GM18951 (cell line): ENCODE results near the gene SMARCD3.
A peak's percentile ranks its signal among the peaks of the same experiment; 100 is the strongest.

ENCODE experiments used
- POLR2A ChIP-seq: IDR thresholded peaks from 4 replicates; pipeline ENCODE4 v1.6.1; 2011; ENCODE audit warnings: mild to moderate bottlenecking; ENCODE audit not compliant: insufficient read length, insufficient read depth; ENCODE audit errors: extremely low read depth
- in situ Hi-C: fragments of 300-500 bp; cut with MboI; formaldehyde crosslinking; loops from one replicate; pipeline ENCODE4 v1.12.0; 2022; ENCODE audit warnings: low sequenced_read_pairs, mixed read lengths, inconsistent platforms; ENCODE audit not compliant: unreplicated experiment

SMARCD3 gene

GRCh38 chr7:151241755-151242096 is 6.8 kb downstream of the SMARCD3 start:
- TF ChIP-seq POLR2A = no peak
- in situ Hi-C loops = no loop called here

DNA sequence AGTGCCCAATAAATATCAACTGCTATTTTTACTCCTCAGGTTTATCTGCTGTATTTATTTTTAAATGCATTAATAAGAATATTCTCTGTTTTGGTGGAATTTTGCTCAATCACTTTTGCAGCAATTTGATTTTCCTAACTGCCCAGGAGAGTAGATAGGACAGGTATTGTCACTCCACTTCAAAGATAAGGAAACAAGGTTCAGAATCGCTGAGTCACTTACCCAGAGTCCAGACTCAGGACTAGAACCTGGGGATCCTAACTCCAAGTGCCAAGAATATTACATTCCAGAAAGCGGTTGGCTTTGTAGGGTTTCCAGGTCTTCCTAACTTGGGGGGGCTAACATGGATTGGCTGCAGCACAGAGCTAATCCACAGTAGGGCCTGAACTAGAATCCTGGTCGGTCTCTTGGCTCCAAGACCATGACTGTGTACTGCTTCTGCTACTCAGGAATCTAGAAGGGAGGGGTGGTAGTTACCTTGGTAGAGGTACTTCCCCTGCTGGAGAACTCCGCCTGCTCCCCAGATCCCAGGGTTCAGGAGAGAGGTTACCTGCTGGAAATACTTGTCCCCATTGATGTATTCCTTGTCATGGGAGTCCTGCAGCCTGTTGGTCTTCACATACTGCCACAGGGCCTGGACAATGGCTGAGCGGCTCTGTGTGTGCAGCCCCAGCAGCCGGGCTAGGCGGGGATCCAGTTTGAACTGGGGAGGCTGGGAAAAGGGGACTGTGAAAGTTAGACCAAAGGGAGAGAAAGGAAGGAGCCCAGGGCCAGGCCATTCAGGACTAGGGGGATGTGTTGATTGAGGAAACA is 7.3 kb downstream of the SMARCD3 start:
- TF ChIP-seq POLR2A = no peak
- in situ Hi-C loops = no loop called here

GRCh38 chr7:151240536-151240935 is 8.0 kb downstream of the SMARCD3 start:
- in situ Hi-C loops = no loop called here

GRCh38 chr7:151239837-151240459 is 8.5 kb downstream of the SMARCD3 start:
- TF ChIP-seq POLR2A = no peak
- in situ Hi-C loops = no loop called here

More at GRCh38 chr7:151240536-151240935, 8.0 kb downstream of the SMARCD3 start:
- no peak for TF ChIP-seq POLR2A

GRCh38 chr7:151238924-151239836 is 9.3 kb downstream of the SMARCD3 start:
- TF ChIP-seq POLR2A = no peak
- in situ Hi-C loops = no loop called here

- in situ Hi-C loops = no loop called here
- no peak for TF ChIP-seq POLR2A
These were observed 10.2 kb downstream of the SMARCD3 start for GRCh38 chr7:151238190-151238810.

DNA sequence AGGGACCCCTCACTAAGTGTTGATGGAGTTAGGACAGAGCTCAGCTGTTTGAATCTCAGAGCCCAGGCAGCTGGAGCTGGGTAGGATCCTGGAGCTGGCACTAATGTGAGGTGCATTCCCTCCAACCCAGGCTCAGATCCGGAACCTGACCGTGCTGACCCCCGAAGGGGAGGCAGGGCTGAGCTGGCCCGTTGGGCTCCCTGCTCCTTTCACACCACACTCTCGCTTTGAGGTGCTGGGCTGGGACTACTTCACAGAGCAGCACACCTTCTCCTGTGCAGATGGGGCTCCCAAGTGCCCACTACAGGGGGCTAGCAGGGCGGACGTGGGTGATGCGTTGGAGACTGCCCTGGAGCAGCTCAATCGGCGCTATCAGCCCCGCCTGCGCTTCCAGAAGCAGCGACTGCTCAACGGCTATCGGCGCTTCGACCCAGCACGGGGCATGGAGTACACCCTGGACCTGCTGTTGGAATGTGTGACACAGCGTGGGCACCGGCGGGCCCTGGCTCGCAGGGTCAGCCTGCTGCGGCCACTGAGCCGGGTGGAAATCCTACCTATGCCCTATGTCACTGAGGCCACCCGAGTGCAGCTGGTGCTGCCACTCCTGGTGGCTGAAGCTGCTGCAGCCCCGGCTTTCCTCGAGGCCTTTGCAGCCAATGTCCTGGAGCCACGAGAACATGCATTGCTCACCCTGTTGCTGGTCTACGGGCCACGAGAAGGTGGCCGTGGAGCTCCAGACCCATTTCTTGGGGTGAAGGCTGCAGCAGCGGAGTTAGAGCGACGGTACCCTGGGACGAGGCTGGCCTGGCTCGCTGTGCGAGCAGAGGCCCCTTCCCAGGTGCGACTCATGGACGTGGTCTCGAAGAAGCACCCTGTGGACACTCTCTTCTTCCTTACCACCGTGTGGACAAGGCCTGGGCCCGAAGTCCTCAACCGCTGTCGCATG is 11.0 kb downstream of the SMARCD3 start:
- TF ChIP-seq POLR2A = peak; percentile 21
- in situ Hi-C loops = no loop called here

DNA sequence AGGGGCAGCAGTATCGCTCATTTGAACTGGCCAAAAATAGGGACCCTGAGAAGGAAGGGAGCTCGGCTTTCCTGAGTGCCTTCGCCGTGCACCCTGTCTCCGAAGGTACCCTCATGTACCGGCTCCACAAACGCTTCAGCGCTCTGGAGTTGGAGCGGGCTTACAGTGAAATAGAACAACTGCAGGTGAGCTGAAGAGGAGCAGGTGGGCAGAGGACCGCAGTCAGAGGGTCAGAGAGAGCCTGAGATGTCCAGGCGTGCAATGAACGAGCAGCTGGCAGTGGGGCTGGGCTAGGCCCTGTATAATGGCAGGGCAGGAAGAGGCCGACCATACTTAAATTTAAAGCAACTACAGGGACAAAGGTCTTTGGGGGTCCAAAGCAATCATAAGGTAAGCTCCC is 12.1 kb downstream of the SMARCD3 start:
- in situ Hi-C loops = no loop called here
- no peak for TF ChIP-seq POLR2A

DNA sequence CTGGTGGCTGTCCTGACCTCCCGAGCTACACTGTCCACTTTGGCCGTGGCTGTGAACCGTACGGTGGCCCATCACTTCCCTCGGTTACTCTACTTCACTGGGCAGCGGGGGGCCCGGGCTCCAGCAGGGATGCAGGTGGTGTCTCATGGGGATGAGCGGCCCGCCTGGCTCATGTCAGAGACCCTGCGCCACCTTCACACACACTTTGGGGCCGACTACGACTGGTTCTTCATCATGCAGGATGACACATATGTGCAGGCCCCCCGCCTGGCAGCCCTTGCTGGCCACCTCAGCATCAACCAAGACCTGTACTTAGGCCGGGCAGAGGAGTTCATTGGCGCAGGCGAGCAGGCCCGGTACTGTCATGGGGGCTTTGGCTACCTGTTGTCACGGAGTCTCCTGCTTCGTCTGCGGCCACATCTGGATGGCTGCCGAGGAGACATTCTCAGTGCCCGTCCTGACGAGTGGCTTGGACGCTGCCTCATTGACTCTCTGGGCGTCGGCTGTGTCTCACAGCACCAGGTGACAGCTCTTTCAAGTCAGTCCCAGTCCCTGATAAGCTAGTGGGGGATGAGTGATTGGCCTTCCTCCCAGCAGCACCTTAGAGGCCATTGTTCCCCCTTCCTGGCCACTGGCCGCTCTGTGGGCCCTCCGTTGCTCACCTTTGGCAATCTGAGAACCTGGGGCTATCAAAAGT is 13.3 kb downstream of the SMARCD3 start:
- no peak for TF ChIP-seq POLR2A
- in situ Hi-C loops = no loop called here

DNA sequence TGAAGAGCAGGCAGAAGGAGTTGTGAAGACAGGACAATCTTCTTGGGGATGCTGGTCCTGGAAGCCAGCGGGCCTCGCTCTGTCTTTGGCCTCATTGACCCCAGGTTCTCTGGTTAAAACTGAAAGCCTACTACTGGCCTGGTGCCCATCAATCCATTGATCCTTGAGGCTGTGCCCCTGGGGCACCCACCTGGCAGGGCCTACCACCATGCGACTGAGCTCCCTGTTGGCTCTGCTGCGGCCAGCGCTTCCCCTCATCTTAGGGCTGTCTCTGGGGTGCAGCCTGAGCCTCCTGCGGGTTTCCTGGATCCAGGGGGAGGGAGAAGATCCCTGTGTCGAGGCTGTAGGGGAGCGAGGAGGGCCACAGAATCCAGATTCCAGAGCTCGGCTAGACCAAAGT is 14.7 kb downstream of the SMARCD3 start:
- in situ Hi-C loops = no loop called here

GRCh38 chr7:151232917-151233701 is 15.4 kb downstream of the SMARCD3 start:
- in situ Hi-C loops = no loop called here
- peak; percentile 27 for TF ChIP-seq POLR2A

More for the DNA sequence above, 14.7 kb downstream of the SMARCD3 start:
- no peak for TF ChIP-seq POLR2A
